GM12801 (cell line): ENCODE results near the gene DCLK2.

ENCODE experiments used
- CTCF ChIP-seq: IDR thresholded peaks from one replicate; pipeline ENCODE4 v1.5.1; 2011; ENCODE audit warnings: control low read depth; ENCODE audit not compliant: insufficient read length; ENCODE audit errors: extremely low read depth

DCLK2 gene

GRCh38 chr4:150164956-150165629 lies 86.8 kb downstream of the DCLK2 start:
- no peak for TF ChIP-seq CTCF

- no peak for TF ChIP-seq CTCF
Measured at GRCh38 chr4:150167054-150167453, 88.8 kb downstream of the DCLK2 start.

- no peak for TF ChIP-seq CTCF
Measured at GRCh38 chr4:150173432-150173861, 95.2 kb downstream of the DCLK2 start.

- no peak for TF ChIP-seq CTCF
Measured at GRCh38 chr4:150173982-150174398, 95.7 kb downstream of the DCLK2 start.

GRCh38 chr4:150176547-150176946 lies 98.3 kb downstream of the DCLK2 start:
- no peak for TF ChIP-seq CTCF

- TF ChIP-seq CTCF: no peak
Measured at GRCh38 chr4:150178161-150178560, 99.9 kb downstream of the DCLK2 start.

- no peak for TF ChIP-seq CTCF
Measured at GRCh38 chr4:150181536-150181935, 103.3 kb downstream of the DCLK2 start.
